ENCODE data around the gene IVNS1ABP.

DNA sequence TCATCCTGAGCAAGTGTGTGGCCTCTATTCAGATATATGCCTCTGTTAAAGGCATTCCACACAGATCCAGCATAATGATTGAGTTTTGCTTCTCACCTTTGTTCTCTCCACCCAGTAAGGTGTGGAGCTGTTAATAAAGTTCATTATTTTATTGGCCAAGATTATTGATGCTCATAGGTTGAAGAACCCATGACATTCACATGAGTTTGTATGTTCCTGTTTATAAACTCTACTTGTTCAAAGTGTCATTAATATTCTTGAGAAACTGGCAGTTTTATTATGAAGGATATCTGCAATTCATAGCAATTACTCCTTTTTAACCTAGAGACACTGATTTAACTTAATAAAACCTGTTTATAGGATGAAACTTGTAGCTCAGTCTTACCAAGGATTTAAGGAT, 22.0 kb downstream of the IVNS1ABP start:
- TF ChIP-seq, protein P1, sequence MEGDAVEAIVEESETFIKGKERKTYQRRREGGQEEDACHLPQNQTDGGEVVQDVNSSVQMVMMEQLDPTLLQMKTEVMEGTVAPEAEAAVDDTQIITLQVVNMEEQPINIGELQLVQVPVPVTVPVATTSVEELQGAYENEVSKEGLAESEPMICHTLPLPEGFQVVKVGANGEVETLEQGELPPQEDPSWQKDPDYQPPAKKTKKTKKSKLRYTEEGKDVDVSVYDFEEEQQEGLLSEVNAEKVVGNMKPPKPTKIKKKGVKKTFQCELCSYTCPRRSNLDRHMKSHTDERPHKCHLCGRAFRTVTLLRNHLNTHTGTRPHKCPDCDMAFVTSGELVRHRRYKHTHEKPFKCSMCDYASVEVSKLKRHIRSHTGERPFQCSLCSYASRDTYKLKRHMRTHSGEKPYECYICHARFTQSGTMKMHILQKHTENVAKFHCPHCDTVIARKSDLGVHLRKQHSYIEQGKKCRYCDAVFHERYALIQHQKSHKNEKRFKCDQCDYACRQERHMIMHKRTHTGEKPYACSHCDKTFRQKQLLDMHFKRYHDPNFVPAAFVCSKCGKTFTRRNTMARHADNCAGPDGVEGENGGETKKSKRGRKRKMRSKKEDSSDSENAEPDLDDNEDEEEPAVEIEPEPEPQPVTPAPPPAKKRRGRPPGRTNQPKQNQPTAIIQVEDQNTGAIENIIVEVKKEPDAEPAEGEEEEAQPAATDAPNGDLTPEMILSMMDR (IDR thresholded peaks at IDR 0.05), result no peak
- TF ChIP-seq POLR2AphosphoS5 (IDR thresholded peaks at IDR 0.05) (no peak), POLR2A (IDR thresholded peaks at IDR 0.05) (no peak), EP300 (IDR thresholded peaks at IDR 0.05) (no peak)

All from suprapubic skin (tissue), 4 donors.